HG02678 (cell line): ENCODE measurements around the gene CHST15.
A peak's percentile ranks its signal among the peaks of the same experiment; 100 is the strongest.
"Not testable (repeated sequence)": the region's sequence is repeated elsewhere in the genome, so short reads cannot be mapped to it uniquely, and the experiment has no call there.

Experiments used
- ATAC-seq: cut with Tn5 transposase; IDR thresholded peaks from one replicate; pipeline ENCODE4 v1.9.1; 2021; ENCODE audit warnings: mild to moderate bottlenecking, moderate library complexity; ENCODE audit not compliant: unreplicated experiment

The CHST15 gene

DNA sequence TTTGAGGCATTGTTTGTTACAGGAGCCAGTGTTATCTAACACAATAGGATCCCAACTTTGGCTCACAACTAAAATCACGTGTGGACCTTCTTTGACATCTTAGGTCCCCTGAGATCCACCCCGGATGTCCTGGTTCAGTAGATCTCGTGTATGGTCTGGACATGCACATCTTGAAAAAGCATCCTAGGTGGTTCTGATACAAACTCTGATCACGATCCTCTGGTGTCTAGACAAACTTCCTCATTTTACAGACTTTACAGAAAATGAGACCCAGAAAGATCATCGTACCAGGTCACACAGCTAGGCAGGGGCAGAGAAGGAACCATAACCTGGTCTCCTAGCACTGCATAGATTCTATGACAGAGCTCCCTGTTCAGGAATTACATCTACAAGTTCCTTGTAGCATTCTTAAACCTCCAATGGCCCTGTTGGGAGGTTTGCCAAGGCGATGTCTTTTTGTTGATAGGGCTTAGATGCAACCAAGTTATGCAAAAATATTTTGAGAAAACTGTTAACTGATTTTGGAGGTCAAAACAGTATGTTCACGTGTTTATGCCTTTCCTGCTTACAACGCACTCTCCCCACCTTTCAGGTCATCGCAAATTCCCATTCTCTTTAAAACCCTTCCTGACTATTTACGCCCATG lies 30.8 kb upstream of the CHST15 start:
- no peak for ATAC-seq

DNA sequence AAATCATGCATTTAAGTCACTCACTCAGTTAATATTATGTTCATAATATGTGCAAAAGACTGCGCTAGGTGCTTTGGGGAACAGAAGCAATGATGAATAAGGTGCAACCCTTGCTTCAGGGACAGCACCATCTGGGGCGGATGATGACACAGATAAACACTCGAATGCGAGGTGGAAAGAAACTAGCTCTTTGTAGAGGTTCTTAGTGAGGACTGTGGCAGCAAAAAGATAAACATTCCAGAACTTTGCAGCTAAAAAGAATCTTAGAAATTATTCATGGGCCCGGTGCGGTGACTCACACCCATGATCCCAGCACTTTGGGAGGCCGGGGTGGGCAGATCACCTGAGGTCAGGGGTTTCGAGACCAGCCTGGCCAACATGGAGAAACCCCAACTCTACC lies 29.8 kb upstream of the CHST15 start:
- ATAC-seq: no peak

DNA sequence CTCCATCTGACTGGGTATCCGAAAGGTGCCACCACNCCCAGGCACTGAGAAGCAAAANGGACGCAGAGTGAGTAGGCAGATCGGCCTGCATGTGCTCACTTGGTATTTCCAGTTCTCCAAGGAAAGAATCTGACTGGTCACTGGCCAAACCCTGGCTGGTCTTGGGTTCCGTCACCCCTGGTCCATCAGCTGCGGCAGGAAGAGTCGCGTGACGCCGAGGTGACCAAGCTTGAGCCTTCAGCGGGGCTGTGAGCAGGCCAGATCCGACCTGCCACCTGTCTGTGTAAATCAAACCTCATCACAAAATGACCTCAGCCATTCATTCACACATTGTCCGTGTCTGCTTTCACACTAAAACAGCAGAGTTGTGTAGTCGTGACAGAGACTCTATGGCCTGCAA lies 28.8 kb upstream of the CHST15 start:
- no peak for ATAC-seq

DNA sequence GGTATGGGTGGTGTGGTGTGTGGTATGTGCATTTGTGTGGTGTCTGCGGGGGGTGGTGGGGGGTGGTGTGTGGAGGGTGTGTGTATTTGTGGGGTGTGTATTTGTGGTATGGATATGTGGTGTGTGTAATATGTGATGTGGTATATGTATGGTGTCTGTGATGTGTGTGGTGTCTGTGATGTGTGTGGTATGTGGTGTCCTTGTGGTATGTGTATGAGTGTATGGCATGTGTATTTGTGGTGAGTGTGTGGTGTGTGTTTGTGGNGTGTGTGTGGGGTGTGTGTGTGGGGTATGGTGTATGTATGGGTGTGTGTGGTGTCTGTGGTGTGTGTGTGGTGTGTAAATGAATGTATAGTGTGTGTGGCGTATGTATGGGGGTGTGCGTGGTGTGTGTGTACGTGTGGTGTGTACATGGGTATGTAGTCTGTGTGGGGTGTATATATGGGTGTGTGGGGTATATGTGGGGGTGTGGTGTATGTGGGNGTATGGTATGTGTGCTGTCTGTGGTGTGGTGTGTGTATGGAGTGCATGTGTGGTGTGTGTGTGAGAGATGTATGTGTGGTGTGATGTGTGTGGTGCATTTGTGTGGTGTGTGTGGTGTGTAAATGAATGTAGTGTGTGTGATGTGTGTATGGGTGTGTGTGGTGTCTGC lies 27.1 kb upstream of the CHST15 start:
- no peak for ATAC-seq

DNA sequence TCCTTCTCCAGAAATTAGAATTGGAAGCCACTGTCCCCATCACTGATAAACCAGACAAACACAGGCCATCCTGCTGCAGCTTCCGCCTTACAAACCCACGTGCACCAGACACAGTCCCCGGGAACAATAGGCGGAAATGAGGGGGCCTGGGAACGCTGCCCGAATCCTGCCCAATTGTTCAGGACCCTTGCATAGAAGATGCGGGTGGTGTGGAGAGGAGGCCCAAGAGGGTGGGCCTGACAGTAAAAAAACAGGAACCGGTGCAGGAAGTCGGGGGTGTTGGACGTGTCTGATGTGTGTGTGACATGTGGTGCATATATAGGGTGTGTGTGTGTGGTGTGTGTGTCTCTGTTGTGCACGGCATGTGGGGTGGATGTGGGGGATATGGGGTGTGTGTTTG lies 26.5 kb upstream of the CHST15 start:
- no peak for ATAC-seq

DNA sequence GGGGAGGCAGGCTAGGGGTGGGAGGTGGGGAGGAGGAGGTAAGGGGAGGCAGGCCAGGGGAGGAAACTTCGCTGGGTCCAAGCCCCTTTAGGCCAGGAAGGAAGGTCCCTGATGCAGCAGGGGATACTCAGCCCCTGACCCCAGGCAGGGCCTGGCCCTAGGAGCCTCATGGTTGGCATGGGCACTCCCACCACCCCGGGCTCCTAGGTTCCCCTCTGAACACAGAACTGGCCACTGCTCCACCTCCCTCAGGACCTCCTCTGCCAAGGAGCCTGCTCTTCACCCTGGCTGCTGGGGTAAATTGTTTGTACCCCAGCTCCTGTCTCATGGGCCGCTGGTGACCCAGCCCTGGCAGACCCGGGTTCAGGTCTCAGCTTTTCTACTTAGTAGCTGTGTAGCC lies 25.8 kb upstream of the CHST15 start:
- ATAC-seq: no peak

DNA sequence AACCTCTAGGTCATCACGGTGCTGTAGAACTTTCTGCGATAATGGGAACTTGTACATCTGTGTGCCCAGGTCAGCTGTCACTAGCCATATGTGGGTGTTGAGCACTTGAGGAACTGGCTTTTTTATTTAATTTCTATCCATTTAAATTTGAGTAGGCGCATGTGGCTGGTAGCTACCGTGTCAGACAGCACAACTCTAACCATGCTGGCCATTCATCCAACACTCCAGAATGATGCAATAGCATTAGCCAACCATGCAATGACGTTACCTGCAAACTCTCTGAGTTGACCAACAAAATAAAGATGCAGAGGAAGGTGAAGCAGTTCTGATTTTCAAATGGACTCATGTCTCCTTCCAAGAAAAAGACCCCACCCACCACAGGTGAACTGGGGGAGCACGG lies 24.4 kb upstream of the CHST15 start:
- ATAC-seq: no peak

DNA sequence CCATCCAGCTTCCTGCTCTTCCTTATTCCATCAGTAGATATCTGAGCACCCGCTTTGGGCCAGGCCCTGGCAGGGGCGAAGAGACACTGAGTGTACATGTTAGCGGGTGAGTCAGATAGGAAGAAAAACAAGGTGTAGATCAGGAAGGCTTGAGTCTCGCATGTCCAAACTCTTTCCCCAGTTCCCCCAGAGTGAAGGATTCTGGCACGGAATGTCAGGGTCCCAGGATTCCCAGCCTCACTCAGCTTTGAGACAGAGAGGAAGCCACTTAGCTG lies 24.1 kb upstream of the CHST15 start:
- no peak for ATAC-seq

DNA sequence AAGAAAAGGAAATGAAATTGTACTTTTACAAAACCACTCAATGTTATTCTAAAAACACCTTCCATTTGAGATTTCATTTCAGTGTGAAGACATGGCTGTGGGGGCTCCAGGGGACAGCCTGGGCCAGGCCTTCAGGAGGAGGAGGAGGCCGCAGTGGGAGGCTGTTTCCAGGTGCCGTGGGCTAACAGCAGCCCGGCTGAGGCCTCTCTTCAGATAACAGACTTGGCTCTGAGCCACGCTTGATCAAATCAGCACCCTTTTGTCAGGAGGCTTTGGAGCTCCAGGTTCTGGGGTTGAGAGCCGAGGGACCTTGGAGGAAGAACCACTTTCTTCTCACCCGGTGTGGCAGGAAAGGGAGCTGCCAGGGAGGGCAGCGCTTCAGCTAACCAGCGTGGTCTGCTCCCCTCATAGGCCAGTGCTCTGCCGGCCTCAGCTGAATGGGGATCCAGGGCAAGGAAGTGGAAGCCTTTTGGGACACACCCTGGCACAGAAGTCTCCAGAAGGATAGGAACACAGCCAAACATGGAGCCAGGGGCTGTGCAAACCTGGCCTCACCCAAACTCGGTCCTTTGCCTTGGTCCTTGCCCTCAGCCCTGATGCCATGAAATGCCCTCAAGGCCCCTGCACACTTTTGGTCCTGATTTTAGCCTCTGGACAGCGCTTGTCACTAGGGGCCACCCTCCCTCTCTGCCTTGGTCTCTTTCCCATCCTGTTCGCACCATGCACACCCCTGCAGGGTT lies 23.5 kb upstream of the CHST15 start:
- no peak for ATAC-seq

DNA sequence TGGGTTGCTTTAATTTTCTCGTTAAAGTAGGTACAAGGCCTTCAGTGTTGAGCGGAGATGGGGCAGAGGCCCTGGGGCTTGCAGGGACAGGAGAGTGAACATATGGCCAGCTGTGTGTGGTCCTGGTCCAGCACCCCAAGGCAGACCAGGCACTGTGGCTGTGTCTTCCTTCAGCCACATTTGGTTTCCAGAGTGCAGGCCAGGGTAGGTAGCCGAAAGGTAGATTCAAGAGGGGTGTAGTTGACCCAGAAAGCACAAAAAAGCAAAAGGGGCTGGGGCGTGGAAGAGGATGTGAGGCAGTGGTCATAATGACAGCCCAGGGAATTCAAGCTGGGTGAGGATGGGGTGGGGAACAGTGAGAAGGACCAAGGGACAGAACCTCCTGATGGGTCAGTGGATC lies 21.3 kb upstream of the CHST15 start:
- ATAC-seq: no peak

DNA sequence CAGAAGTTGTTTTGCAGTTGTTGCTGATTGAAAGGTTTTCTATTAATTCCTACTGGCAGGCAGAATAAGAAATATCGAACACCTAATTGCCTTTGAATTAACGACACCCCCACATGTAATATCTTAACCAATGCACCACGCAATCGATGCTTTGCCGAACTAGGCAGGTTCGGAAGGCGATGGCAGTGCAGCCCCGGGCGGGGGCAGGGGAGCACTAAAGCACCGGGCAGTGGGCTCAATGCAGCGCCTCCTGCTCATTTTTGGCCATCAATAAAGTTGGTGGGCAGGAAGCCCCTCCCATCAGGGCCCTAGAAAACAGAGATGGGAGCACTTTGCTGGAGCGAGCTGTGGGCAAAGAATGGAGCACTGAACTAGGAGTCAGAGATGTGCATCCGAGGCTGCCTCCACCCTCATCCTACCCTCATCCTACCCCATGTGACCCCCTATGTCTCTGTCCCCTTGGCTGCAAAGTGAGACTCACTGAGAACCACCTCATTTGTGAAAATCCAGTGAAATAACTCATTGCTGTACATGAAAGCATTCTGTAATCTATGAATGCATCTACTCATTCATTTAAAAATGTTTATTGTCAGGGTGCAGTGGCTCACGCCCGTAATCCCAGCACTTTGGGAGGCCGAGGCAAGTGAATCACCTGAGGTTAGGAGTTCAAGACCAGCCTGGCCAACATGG lies 19.6 kb upstream of the CHST15 start:
- no peak for ATAC-seq

DNA sequence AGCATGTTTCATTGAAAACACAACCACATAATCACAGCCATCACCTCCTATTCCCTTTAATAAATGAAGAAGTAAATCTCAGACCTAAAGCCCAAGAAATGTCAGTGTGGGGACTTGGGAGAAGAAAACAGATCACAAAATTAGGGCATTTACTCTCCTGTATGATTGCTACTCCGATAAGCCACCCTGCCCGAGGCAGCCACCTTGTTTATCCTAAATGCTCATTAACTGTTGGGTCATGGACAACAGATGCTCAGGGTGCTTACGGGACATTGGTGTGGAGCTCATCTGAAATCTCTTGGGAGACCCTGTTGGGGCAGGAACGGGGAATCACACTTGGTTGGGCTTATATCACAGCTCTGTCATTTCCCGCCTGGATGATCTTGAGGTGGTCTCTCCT lies 17.5 kb upstream of the CHST15 start:
- ATAC-seq: no peak

DNA sequence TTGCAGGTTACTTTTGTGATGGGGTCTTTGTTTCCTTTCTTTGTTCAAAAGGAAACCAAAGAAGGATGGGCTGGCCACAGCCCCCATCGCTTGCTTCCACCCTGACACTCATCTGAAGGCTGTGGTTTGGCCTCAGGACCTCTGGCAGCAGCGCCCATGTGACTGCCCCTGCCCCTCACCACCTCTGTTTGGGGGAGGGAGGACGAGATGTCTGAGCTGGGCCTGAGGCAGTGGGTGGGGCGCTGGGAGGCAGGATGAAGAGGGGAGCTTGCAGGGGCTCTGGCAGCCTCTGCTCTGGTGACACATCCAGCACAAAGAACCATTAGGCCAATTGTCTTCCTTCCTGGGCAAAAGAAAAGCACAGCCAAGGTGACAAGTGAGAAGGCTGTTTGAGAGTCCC lies 15.9 kb upstream of the CHST15 start:
- no peak for ATAC-seq

DNA sequence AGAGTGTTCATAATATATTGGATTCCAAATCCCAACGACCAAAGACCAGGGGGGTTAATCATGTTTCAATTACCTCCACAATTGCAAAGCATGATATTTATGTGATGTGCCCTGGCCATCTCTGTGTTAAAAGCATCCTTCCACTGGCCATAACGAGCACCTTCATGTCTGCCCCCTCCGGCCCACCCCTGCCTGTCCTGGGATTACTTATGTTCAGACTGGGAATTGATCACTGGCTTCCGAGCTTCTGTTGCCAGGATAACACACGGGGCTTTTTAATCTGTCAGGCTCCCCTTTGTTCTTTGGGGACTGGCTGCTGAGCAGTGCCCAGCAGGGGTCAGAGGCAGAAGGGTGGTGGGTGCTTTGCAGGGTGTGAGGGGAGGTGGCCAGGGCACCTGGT lies 13.7 kb upstream of the CHST15 start:
- ATAC-seq: no peak

DNA sequence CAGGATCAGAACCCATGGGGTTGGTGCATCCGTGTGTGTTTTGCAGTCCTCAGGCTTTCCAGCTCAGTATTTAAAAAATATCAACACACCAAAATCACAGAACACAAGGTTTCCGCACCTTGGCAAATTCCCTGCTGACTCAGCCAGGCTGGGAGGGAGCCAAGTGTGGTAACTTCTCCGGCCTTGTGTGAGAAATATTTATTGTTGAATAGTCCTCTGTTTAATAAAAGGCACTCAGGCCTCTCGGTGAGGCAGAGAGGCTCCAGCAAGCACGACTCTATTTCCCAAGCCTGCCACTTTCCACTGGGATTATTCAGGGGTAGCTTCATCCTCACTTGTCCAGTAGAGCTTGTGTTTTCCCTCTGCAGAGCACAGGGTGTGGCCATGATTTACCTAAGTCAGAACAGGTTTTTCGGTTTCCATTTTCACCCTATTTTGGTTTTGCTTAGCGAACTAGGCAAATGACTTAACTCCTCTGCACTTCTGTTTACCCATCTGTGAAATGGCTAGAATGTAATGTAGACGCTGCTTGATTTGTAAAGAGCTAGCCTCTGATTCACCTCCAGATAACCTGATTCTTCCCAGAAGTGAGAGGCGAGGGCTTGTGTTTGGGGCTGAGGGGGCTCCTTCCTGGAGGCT lies 13.0 kb upstream of the CHST15 start:
- ATAC-seq: peak; percentile 91

DNA sequence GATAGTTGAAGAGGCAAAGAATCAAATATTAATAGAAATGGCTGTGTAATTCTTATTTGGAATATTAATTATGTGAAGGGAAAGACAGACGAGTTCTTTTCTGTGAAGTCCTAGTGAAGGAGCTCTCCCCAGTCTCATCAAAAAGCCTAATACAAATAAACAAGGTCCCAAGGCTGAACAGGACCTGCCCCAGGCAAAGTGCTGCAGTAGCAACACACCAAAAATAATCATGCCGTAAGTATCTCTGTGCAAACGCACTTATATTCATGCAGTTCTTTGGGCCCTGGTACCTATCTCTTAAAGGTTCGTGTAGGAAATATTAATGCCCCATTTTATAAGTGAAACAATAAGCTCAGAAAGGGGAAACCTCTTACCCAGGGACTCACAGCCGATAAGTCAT lies 12.2 kb upstream of the CHST15 start:
- no peak for ATAC-seq

DNA sequence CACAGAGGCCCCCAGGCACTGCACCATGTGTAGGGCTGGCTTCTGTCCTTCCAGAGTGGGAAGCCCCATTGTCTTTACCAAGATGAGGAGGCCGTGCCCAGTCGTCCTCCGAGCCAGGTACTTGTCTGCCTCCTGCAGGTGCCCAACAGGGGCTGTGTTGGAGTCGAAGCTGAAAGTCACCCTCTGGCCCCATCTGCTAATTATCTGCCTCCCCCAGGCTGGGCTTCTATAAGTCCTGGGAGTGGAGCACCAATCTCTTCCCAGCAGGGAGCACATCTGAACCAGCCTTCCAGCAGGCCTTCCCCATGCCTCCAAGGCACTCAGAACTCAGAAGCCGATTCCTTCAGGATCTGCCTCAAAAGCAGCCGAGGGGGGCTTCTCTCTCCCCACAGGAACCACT lies 11.6 kb upstream of the CHST15 start:
- no peak for ATAC-seq

DNA sequence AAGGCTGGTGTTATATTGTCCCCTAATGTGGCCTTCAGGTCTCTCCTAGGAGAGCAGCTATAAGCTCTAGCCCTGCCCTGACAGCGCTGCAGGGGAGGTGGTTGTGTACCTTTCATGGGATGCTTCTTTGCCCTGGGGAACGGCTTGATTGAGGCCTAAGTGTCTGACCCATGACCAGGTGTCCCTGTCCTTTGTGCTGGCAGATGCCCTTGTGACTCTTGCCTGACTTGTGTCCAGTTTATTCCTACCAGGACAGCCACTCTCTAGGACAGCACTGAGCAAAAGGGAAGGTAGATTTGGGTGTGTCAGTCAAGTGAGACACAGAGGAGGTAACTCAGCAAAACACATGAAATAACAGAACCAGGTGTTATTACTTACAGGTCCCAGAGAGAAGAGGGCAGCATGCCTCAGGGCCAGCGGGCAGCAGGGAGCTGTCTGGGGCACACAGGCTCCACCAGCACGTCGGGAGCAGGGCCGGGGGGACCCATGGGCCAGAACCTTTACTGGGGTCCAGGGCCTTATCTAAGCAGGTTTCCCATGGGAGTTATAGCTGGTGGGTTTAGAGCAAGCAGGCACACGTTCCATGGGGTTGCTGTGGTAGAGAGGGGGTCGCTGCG lies 10.7 kb upstream of the CHST15 start:
- ATAC-seq: no peak

DNA sequence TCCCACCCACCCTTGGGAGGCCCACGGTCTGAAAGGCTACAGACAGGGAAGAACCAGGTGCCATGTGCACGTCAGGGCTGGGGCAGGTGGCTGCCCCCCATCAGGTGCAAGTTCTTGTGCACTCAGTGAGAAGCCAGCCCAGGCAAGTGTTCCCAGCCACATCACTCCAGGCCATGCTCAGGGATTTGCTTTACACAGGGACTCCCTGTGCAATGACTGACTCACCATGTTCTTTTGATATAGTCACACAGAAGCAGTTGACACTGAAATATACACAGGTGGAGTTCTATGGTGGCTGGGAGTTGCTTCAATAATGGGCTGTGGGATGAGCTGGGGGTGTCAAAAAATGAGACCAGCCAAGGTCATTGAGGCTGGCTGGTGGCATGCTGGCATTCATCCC lies 8.0 kb upstream of the CHST15 start:
- no peak for ATAC-seq

DNA sequence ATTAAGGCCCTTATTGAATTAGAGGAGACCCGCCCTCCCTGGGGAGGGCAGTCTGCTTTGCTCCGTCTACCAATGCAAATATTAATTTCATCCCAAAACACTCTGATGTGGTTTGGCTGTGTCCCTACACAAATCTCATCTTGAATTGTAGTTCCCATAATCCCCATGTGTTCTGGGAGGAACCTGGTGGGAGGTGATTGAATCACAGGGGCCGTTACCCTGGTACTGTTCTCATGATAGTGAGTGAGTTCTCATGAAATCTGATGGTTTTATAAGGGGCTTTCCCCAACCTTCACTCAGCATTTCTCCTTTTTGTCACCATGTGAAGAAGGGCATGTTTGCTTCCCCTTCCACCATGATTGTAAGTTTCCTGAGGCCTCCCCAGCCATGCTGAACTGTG lies 7.3 kb upstream of the CHST15 start:
- not testable (repeated sequence) for ATAC-seq

DNA sequence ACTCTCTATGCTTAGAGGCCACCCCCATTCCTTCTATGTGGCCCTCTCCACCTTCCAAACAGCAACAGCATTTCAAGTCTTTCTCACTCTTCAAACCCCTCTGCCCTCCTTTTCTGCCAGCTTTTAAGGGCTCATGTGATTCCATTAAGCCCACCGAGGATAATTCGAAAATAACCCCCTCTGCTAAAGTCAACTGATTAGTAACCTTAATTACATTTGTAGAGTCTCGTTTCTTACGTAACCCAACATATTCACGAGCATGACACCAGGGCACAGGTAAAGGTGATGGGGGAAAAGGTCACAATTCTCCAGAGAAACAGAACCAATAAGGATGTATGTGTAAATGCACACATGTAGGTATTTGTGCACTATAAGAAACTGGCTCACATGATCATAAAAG lies 6.7 kb upstream of the CHST15 start:
- no peak for ATAC-seq
